HepG2 (cell line): ENCODE measurements around the gene ZSCAN31. TPM values are rescaled to one million over a fixed set of nuclear protein-coding genes. Genes with fewer than 3 reads are reported as not detected.

Experiments used
- ATAC-seq: fragments of 200-7000 bp; cut with Tn5 transposase; 3 replicates; pipeline ENCODE4 v1.9.1; 2020; ENCODE audit warnings: mild to moderate bottlenecking, moderate library complexity
- BruUV-seq: library from RNA; stranded (reverse); fragments of 400-500 nt; replicated peaks from 2 replicates; lab custom pipeline; 2021; lab: Mats Ljungman, UMichigan
- CTCF ChIA-PET: fragments of 300-600 bp; formaldehyde crosslinking; extraction: SDS; loops from one replicate; lab custom pipeline; 2021; ENCODE audit warnings: low total read pairs, inconsistent platforms, low intra/inter-chr PET ratio; lab: Yijun Ruan, JAX
- POLR2A ChIA-PET: fragments of 350-600 bp; sonication (Branson Sonifier 250); formaldehyde crosslinking; loops from one replicate; lab custom pipeline; 2020; ENCODE audit warnings: antibody characterized with exemption, inconsistent platforms; lab: Yijun Ruan, JAX
- DNase-seq: peaks from one replicate; pipeline ENCODE4 v3.0.0-alpha.2; 2015; ENCODE audit warnings: low spot score
- FAIRE-seq: peaks from 3 replicates; lab custom pipeline; 2011; peaks lifted over from hg19 to GRCh38; lab: Jason Lieb, UNC
- H2AFZ ChIP-seq: one replicate; pipeline ENCODE4 v1.6.1; 2011; ENCODE audit warnings: low read length, inconsistent platforms
- H3K27ac ChIP-seq: fragments of 300-600 bp; 3 replicates; pipeline ENCODE4 v1.8.0; 2011; ENCODE audit warnings: mixed run types, mild to moderate bottlenecking, mixed read lengths, low read length, inconsistent platforms; ENCODE audit not compliant: insufficient read depth; ENCODE audit errors: extremely low read length
- H3K27me3 ChIP-seq, 2 experiments: fragments of 200-600 bp in 1 of 2; 2 replicates in 1 of 2; 3 replicates in 1 of 2; pipeline versions ENCODE4 v1.6.0 to v1.8.0; 2011; ENCODE audit warnings: low read length in 2 of 2, mild to moderate bottlenecking in 2 of 2, moderate library complexity in 2 of 2, inconsistent platforms in 1 of 2; ENCODE audit not compliant: insufficient read depth in 2 of 2, control insufficient read depth in 1 of 2
- H3K36me3 ChIP-seq, 2 experiments: fragments of 200-600 bp in 1 of 2; replicated peaks in 1 of 2; 2 replicates in 1 of 2; 3 replicates in 1 of 2; pipeline versions ENCODE4 v1.5.1 to v1.8.0; 2011; ENCODE audit warnings: low read length in 2 of 2, inconsistent platforms in 1 of 2; ENCODE audit not compliant: insufficient read depth in 2 of 2, control insufficient read depth in 1 of 2
- H3K4me1 ChIP-seq: 2 replicates; pipeline ENCODE4 v1.5.1; 2012; ENCODE audit warnings: low read length, inconsistent platforms; ENCODE audit not compliant: insufficient read depth
- H3K4me2 ChIP-seq: 2 replicates; pipeline ENCODE4 v1.6.0; 2011; ENCODE audit warnings: low read depth, low read length, inconsistent platforms
- H3K4me3 ChIP-seq, 3 experiments: fragments of 200-600 bp in 1 of 3; sonication (generic), shearing (Covaris generic) in 1 of 3; replicated peaks in 1 of 3; 2 replicates each; pipeline ENCODE4 v1.5.1; 2011 to 2016; ENCODE audit warnings: low read length in 3 of 3, inconsistent platforms in 2 of 3, low read depth in 2 of 3, mild to moderate bottlenecking in 2 of 3, control low read depth in 1 of 3, mixed read lengths in 1 of 3; ENCODE audit not compliant: insufficient read depth in 1 of 3
- H3K79me2 ChIP-seq: one replicate; pipeline ENCODE4 v1.6.1; 2011; ENCODE audit warnings: low read length, inconsistent platforms; ENCODE audit not compliant: insufficient read depth
- H3K9ac ChIP-seq: 2 replicates; pipeline ENCODE4 v1.6.0; 2011; ENCODE audit warnings: mild to moderate bottlenecking, low read depth, low read length, inconsistent platforms; ENCODE audit not compliant: insufficient read depth
- H3K9me3 ChIP-seq: 2 replicates; pipeline ENCODE4 v1.5.1; 2012; ENCODE audit warnings: mild to moderate bottlenecking, low read length
- H4K20me1 ChIP-seq: 2 replicates; pipeline ENCODE4 v1.6.0; 2011; ENCODE audit warnings: inconsistent platforms, mild to moderate bottlenecking, low read length, moderate library complexity; ENCODE audit not compliant: insufficient read depth
- ATF4 ChIP-seq, 2 experiments: fragments of 450-650 bp in 1 of 2; sonication (generic) in 1 of 2; formaldehyde crosslinking; IDR thresholded peaks; 2 replicates each; pipeline versions ENCODE4 v1.5.0 to v1.8.0; 2020 to 2022; ENCODE audit warnings: mild to moderate bottlenecking in 1 of 2, missing genetic modification reagents in 1 of 2
- REPIN1 ChIP-seq: sonication (generic); formaldehyde crosslinking; IDR thresholded peaks from 2 replicates; pipeline ENCODE4 v1.8.0; 2022; ENCODE audit warnings: missing genetic modification reagents, low read depth, mild to moderate bottlenecking, borderline replicate concordance
- RNF219 ChIP-seq: sonication (generic); formaldehyde crosslinking; IDR thresholded peaks from 2 replicates; pipeline ENCODE4 v1.5.0; 2020; ENCODE audit warnings: mild to moderate bottlenecking, missing genetic modification reagents
- ZBTB10 ChIP-seq: sonication (generic); formaldehyde crosslinking; IDR thresholded peaks from 2 replicates; pipeline ENCODE4 v1.4.0; 2020; ENCODE audit warnings: missing genetic modification reagents, borderline replicate concordance
- ZNF234 ChIP-seq: sonication (generic); formaldehyde crosslinking; conservative IDR thresholded peaks from 2 replicates; pipeline ENCODE4 v1.5.1; 2020; ENCODE audit warnings: mild to moderate bottlenecking, missing genetic modification reagents
- ZNF383 ChIP-seq: sonication (generic); formaldehyde crosslinking; IDR thresholded peaks from 2 replicates; pipeline ENCODE4 v1.4.0; 2020; ENCODE audit warnings: missing genetic modification reagents, mild to moderate bottlenecking, borderline replicate concordance
- ZNF784 ChIP-seq: sonication (generic); formaldehyde crosslinking; IDR thresholded peaks from 2 replicates; pipeline ENCODE4 v1.5.1; 2020; ENCODE audit warnings: missing genetic modification reagents, mild to moderate bottlenecking, borderline replicate concordance
- ZSCAN9 ChIP-seq: IDR thresholded peaks from 2 replicates; pipeline ENCODE4 v1.6.1; 2016; ENCODE audit warnings: borderline replicate concordance
- WGBS: methylation state at CpG from one replicate; pipeline ENCODE4 v1.1.6; 2017; ENCODE audit warnings: low lambda C conversion rate; 5-methylcytosine and 5-hydroxymethylcytosine counted together
- in situ Hi-C: cut with HindIII; loops from 2 replicates; pipeline ENCODE4 v1.10.0; 2017; ENCODE audit warnings: low pct_unique_long_range_greater_than_20kb; ENCODE audit not compliant: extremely low pct_ligation_motif_present
- intact Hi-C: fragments of 100-400 bp; cut with micrococcal nuclease; formaldehyde crosslinking; loops from one replicate; pipeline ENCODE4 v1.10.0; 2022; ENCODE audit not compliant: unreplicated experiment
- polyA plus RNA-seq, 8 experiments: library from polyadenylated mRNA; depleted of rRNA in 3 of 8; stranded (reverse) in 7 of 8; unstranded in 1 of 8; fragments of >200 nt; fragmentation: Illumina TruSeq in 4 of 8; extraction: Trizol in 4 of 8; gene quantifications; 2 replicates each; pipeline versions ENCODE4 v1.2.1 to v1.2.3, GENCODE V29; 2011 to 2016; ENCODE audit warnings: low read depth in 4 of 8, missing spikeins in 1 of 8, mixed read lengths in 1 of 8; ENCODE audit not compliant: insufficient read depth in 1 of 8
- total RNA-seq, 5 experiments: library from RNA; depleted of rRNA; stranded (reverse); fragments of >200 nt; fragmentation: Illumina TruSeq; extraction: Trizol; gene quantifications; 2 replicates each; pipeline ENCODE4 v1.2.3, GENCODE V29; 2016; ENCODE audit warnings: low read depth in 1 of 5

Gene ZSCAN31
- total and polyA plus RNA-seq, 2 of the 13 experiments (the other 11 are each of a cell fraction or from before 2014, with no cell fraction given) = 5.3 to 6.2 TPM

- DNase-seq = no peak
- ChIA-PET CTCF (interaction anchor here (1.1 kb wide), 1 partner anchor 75 kb away, joined by 3 read pairs; no protein-coding TSS in a partner anchor), POLR2A (interaction anchor here (0.9 to 3.2 kb wide), 14 partner anchors 10 to 143 kb away, joined by 3 to 42 read pairs (median 5); partner anchors contain the start of genes ZKSCAN3, ZKSCAN4, ZKSCAN8 and ZSCAN26)
- WGBS = 45% methylated on average over 3 of the region's 3 CpGs
- in situ Hi-C loops = no loop called here
- H3K9me3 ChIP-seq = no peaks in the 10 kb centered on the region
- H3K27ac ChIP-seq = no peak overlapping the region
- intact Hi-C loops = loop anchor here (1.0 to 5.0 kb wide), 6 partner anchors 28 to 144 kb away; partner anchors contain the start of genes ZKSCAN4 and ZSCAN9
- TF ChIP-seq ZNF383 (CRISPR knock-in tag) = peak; percentile 16; the same call in 1 of the 2 replicates
- 0 out of 2 replicates have a peak, but pooled peaks have one; percentile 10 for TF ChIP-seq ZSCAN9 (CRISPR knock-in tag)
- 0 out of 2 replicates have a peak, but pooled peaks have one; percentile 8 for TF ChIP-seq ZBTB10 (CRISPR knock-in tag)
- 0 out of 2 replicates have a peak, but pooled peaks have one; percentile 60 for TF ChIP-seq ZNF234 (CRISPR knock-in tag)
- 0 out of 4 replicates have a peak, but pooled peaks of 1 of the 2 experiments have one; percentile 17 for TF ChIP-seq ATF4 (CRISPR knock-in tag; IDR thresholded peaks at IDR 0.05)
- TF ChIP-seq ZNF784 (CRISPR knock-in tag) = no peak
- no peak for TF ChIP-seq REPIN1 (CRISPR knock-in tag)
- 0 out of 2 replicates have a peak, but pooled peaks have one; percentile 62 for TF ChIP-seq RNF219 (CRISPR knock-in tag)
- TF ChIP-seq, all 625 proteins: peak for 6
- Histone ChIP-seq H3K4me2 (peak overlapping the region; percentile 80), H4K20me1 (no peaks in the 10 kb centered on the region), H3K4me3 (peak overlapping the region; percentile 79 to 94 (median 89)), H3K79me2 (peaks cover 5% of the 10 kb centered on the region), H3K9ac (peak overlapping the region; percentile 76), H3K27me3 (no peaks in the 10 kb centered on the region; a peak in 1 of 5 replicates), H3K36me3 (peaks cover 5 to 26% of the 10 kb centered on the region in 2 experiments), H3K4me1 (peaks cover 16% of the 10 kb centered on the region), H2AFZ (peak overlapping the region; percentile 65)
- ATAC-seq = no peak
- FAIRE-seq = no peak
- no TSS peak for BruUV-seq
Measured at GRCh38 chr6:28280595-28281287, 55.2 kb downstream of the ZSCAN31 start.
